ENCODE data around the gene TMC4.
"Not testable (repeated sequence)": the region's sequence is repeated elsewhere in the genome, so short reads cannot be mapped to it uniquely, and the experiment has no call there.

Gene TMC4

GRCh38 chr19:54203151-54203611, 30.2 kb upstream of the TMC4 start:
- no peak for DNase-seq (ENCODE audit: low spot score)

- no peak for DNase-seq (ENCODE audit: low spot score)
These were observed 29.0 kb upstream of the TMC4 start for GRCh38 chr19:54201980-54202379.

DNA sequence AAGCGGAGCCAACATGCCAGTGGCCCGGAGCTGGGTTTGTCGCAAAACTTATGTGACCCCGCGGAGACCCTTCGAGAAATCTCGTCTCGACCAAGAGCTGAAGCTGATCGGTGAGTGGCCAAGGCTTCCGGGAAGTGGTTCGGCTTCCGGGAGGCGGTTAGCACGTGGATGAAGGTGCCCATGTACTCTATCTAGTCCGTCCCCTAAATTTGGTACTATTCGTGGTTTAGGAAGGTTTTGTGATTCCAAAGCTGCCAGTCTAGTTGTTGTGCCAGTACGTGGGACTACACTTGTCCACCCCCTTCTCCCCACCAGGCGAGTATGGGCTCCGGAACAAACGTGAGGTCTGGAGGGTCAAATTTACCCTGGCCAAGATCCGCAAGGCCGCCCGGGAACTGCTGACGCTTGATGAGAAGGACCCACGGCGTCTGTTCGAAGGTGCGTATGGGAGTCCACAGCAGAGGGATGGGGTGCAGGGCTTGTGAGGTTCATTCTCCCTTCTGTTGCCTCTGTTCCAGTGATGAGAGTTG, 28.3 kb upstream of the TMC4 start:
- DNase-seq (ENCODE audit: low spot score): no peak

GRCh38 chr19:54199401-54199800, 26.4 kb upstream of the TMC4 start:
- no peak for DNase-seq (ENCODE audit: low spot score)

GRCh38 chr19:54197121-54197520, 24.2 kb upstream of the TMC4 start:
- no peak for DNase-seq (ENCODE audit: low spot score)

- no peak for DNase-seq (ENCODE audit: low spot score)
These were observed 23.6 kb upstream of the TMC4 start for GRCh38 chr19:54196536-54196935.

GRCh38 chr19:54194463-54194862, 21.5 kb upstream of the TMC4 start:
- not testable (repeated sequence) for DNase-seq (ENCODE audit: low spot score)

DNA sequence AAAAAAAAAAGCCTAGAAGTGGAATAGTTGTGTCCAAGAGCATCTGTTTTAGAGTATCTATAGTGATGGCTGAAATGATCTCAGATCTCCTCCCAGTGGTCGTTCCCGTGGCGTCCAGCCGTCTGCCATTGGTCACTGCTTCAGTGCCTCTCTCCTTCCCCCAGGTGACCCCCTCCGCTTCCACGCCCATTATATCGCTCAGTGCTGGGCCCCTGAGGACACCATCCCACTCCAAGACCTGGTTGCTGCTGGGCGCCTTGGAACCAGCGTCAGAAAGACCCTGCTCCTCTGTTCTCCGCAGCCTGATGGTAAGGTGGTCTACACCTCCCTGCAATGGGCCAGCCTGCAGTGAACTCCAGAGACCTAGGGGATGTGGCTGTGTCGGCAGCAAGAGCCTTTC, 20.1 kb upstream of the TMC4 start:
- no peak for DNase-seq (ENCODE audit: low spot score)

DNA sequence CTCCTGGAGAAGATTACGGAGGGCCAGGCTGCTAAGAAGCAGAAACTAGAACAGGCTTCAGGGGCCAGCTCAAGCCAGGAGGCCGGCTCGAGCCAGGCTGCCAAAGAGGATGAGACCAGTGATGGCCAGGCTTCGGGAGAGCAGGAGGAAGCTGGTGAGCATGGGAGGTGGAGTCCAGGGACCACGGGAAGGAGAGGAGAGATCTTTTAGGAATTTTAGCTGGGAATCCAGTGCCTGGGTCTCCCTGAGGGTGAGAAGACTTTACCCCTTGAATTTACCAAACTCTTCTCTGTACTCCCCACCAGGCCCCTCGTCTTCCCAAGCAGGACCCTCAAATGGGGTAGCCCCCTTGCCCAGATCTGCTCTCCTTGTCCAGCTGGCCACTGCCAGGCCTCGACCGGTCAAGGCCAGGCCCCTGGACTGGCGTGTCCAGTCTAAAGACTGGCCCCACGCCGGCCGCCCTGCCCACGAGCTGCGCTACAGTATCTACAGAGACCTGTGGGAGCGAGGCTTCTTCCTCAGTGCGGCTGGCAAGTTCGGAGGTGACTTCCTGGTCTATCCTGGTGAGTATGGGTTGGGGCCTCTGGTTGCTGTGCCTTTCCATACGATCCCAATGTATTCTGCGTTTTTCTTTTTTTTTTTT, 19.0 kb upstream of the TMC4 start:
- no peak for DNase-seq (ENCODE audit: low spot score)

GRCh38 chr19:54191011-54191810, 18.3 kb upstream of the TMC4 start, which contains the start of gene TSEN34:
TSEN34 (plus strand) TSS chr19:54191308; CDS start chr19:54191365, 57 bp downstream.
- peak; percentile 85 for DNase-seq (ENCODE audit: low spot score)

- DNase-seq (ENCODE audit: low spot score): peak; percentile 100
These were observed 17.6 kb upstream of the TMC4 start for GRCh38 chr19:54190503-54191010.

GRCh38 chr19:54189735-54190502, 17.0 kb upstream of the TMC4 start:
- DNase-seq (ENCODE audit: low spot score): peak; percentile 100

DNA sequence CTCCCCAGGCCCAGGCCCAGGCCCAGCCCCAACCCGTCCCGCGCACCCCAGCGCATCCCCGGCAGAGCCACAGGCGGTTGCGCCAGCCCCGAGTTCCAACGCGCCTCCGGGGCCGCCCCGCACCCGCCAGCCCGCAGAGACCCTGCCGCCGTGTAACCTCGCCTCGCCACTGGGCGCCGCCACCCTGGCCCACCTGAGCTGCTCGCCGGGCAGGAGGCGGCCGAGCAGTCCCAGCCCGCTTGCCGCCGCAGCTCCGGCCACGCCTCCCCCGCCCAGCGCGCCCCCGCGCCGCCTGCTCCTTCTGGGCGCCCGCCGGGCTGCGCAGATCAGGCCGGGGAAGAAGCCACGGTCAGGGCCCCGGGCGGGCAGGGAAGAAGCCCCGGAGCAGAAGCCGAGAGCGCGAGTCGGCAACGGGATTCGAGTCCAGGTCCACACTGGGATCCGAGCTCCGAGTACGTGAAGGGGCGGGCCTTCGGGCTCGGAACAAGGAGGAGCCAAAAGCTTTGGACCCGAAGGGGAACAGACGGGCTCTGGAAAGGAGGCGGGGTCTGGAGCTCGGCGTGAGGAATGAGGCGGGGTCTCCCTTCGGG, 16.3 kb upstream of the TMC4 start, which contains the start of gene MBOAT7:
MBOAT7 (minus strand) TSS at position 436 of the 590 bp plus-strand sequence. CDS start 1,072 bp downstream, outside the sequence.
- DNase-seq (ENCODE audit: low spot score): no peak

DNA sequence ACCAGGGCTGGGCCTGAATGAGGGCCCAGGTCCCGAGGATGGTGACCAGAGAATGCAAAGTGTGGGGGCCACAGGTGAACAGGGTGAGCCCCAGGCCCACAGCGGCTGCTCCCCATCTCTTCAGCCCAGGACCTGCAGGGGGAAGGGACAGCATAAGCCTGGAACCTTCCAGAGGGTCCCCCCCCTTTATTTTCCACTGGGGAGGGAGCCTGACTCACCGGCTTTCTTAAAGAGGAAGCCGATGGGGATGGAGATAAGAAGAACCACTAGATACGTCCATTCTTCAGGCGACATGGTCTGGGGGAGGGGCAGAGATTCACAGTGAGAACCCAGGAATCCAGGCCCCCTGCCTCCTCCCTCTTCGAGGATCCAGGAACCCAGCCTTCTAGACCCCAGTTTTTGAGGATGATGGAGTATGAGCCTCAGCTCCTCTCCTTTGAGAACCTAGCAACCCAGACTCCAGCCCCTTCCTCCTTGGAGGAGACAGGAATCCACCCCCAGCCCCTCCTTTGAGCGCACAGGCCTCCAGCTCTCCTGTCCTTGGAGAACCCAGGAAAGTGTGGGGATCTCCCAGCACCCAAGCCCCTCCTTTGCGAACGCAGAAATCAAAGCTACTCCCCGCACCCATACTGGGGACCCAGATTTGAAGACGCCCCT, 15.4 kb upstream of the TMC4 start:
- no peak for DNase-seq (ENCODE audit: low spot score)

- no peak for DNase-seq (ENCODE audit: low spot score)
These were observed 14.0 kb upstream of the TMC4 start for GRCh38 chr19:54186934-54187381.

DNA sequence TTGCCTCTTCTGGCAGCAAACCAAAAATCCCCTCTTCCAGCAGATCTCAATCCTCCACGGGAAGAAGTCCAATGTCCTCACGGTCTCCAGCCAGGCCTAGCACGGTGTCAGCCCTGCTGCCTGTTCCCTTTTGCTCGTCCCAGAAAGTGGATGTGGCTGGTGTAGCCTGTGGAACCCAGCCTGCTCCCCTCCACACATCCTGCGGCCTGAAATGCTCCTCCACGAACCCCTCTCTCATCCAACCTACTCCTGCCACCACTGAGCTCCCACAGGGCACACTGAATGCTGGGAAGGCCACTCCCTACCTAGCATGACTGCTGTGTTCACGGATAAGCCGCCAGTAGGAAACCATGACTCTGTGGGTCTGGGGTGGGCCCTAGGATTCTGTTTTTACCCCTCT, 13.4 kb upstream of the TMC4 start:
- no peak for DNase-seq (ENCODE audit: low spot score)

DNA sequence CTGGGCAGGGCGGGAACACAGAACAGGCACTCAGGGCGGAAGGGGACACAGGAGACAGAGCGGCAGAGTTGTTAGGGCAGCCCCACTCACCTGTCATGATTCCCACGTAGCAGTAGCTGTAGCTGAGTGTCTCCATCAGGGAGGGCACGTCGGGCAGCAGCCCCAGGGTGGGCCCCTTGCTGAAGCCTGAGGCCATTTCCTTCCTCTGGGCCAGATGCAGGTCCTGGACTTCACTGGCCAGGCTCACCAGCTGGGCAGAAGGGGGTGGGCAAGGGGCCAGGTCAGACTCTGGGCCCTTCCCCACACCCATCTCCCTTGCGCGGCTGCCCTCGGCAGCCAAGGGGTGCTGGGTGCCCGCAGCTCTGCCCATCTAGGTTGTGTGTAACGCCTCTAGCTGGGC, 10.5 kb upstream of the TMC4 start:
- no peak for DNase-seq (ENCODE audit: low spot score)

DNA sequence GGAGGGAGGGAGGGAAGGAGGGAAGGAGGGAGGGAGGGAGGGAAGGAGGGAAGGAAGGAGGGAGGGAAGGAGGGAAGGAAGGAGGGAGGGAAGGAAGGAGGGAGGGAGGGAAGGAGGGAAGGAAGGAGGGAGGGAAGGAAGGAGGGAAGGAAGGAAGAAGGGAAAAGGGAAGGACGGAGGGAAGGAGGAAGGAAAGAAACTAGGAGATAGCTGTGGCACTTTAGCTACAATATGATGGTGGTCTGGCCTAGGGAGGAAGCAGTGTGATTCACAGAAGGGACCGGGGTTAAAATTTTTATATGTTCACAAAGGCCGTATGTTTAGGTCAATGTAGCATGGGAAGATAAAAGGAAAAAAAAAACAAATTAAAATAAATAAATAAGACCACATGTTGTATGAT, 8.9 kb upstream of the TMC4 start:
- DNase-seq (ENCODE audit: low spot score): not testable (repeated sequence)

DNA sequence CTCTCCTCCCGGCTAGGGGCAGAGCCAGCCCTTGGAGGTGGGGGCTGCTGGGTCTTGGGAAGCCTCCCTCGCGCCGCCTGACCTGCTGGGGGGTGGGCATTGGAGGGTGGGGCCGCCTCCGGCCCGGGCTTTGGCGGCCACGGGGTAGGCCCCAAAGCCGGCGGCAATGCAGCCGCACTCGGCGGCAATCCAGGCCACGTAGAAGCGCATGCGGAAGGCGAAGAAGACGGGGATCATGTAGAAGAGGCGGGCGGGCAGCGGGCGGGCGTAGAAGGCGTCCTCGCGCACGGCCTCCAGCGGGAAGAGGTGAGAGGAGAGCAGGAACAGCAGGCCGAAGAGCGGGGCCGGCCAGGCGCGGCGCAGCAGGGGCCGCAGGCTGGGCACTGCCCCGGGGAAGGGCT, 7.7 kb upstream of the TMC4 start:
- DNase-seq (ENCODE audit: low spot score): no peak

GRCh38 chr19:54179921-54180461, 7.0 kb upstream of the TMC4 start:
- peak; percentile 55 for DNase-seq (ENCODE audit: low spot score)
